H1 (cell line): ENCODE results near the gene MYPN. TPM values are rescaled to one million over a fixed set of nuclear protein-coding genes. Genes with fewer than 3 reads are reported as not detected.

Source experiments
- HDAC2 ChIP-seq, 2 experiments: fragments of 300-600 bp in 1 of 2; sonication (generic) in 1 of 2; IDR thresholded peaks; 2 replicates each; pipeline ENCODE4 v1.6.1; 2011 to 2012; ENCODE audit warnings: low read depth in 2 of 2, low read length in 2 of 2, mild to moderate bottlenecking in 2 of 2, moderate library complexity in 2 of 2, borderline replicate concordance in 1 of 2, inconsistent platforms in 1 of 2
- RBBP5 ChIP-seq: IDR thresholded peaks from 2 replicates; pipeline ENCODE4 v1.7.1; 2012; ENCODE audit warnings: low read depth, mild to moderate bottlenecking, inconsistent platforms, low read length, moderate library complexity, borderline replicate concordance
- polyA plus RNA-seq, 7 experiments: library from polyadenylated mRNA; depleted of rRNA in 3 of 7; stranded (reverse) in 5 of 7; unstranded in 2 of 7; fragments of >200 nt in 5 of 7; fragments of 200-250 nt in 2 of 7; gene quantifications; 1 replicate in 5 of 7; 2 replicates in 1 of 7; 4 replicates in 1 of 7; pipeline versions ENCODE4 v1.2.1 to v1.2.3, GENCODE V29; 2011 to 2013; ENCODE audit warnings: missing spikeins in 2 of 7, mixed read lengths in 2 of 7
- total RNA-seq: library from RNA; stranded (reverse); fragmentation: NEBNext Ultra II Directional; extraction: Animal tissue kit (Norgen Biotek cat#: 25700); gene quantifications from 2 replicates; pipeline ENCODE4 v1.2.1, GENCODE V29; 2021

MYPN gene
- total and polyA plus RNA-seq, 2 of the 8 experiments (the other 6 are each of a cell fraction or from before 2014, with no cell fraction given): not detected

DNA sequence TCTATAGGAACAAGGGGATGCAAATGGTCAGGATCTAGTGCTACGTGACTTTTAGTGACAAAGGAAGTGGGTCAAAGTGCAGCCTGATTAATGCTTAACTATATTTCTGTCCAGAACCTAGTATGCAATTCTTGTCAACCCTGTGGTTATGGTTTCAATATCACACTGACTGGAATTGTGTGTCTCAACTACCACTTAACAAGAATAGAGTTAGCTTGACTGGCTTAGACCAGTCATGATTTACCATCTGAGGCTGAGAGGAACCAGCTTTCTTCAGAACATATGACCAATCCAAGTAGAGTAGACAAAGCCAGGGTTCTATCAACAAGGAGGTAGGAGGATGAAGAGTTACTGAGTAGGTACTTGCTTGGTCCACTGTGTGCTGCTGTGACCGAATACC is 54.4 kb downstream of the MYPN start (continued):
- TF ChIP-seq HDAC2 (IDR thresholded peaks at IDR 0.05; ENCODE audit: borderline replicate concordance in 1 of 2, low read depth in 2 of 2, low read length in 2 of 2) (no peak), RBBP5 (no peak)
